HCT116 (cell line): Measurements from ENCODE around the gene COX6A2.

Experiments used
- CEBPB ChIP-seq: IDR thresholded peaks from 2 replicates; pipeline ENCODE4 v1.6.1; 2012; ENCODE audit warnings: low read depth
- EZH2phosphoT487 ChIP-seq: fragments of 200-600 bp; IDR thresholded peaks from 2 replicates; pipeline ENCODE4 v1.6.1; 2018; ENCODE audit warnings: antibody characterized with exemption, borderline replicate concordance
- POLR2A ChIP-seq: IDR thresholded peaks from 2 replicates; pipeline ENCODE4 v1.7.0; 2011; ENCODE audit warnings: borderline replicate concordance; ENCODE audit not compliant: insufficient read depth, insufficient read length; ENCODE audit errors: extremely low read depth
- RAD21 ChIP-seq: IDR thresholded peaks from 2 replicates; pipeline ENCODE4 v1.6.1; 2012; ENCODE audit warnings: low read depth, mild to moderate bottlenecking
- TF ChIP-seq, protein P1 (sequence below), 3 experiments: fragments of 200-600 bp in 1 of 3; sonication (generic) in 1 of 3; IDR thresholded peaks in 2 of 3; conservative IDR thresholded peaks in 1 of 3; 2 replicates each; pipeline ENCODE4 v1.5.1; 2012 to 2017; ENCODE audit warnings: low read depth in 2 of 3, low read length in 2 of 3, antibody characterized with exemption in 1 of 3, borderline replicate concordance in 1 of 3, control low read depth in 1 of 3, mild to moderate bottlenecking in 1 of 3, mixed read lengths in 1 of 3, mixed run types in 1 of 3, moderate library complexity in 1 of 3; ENCODE audit not compliant: insufficient read depth in 1 of 3

DNA sequence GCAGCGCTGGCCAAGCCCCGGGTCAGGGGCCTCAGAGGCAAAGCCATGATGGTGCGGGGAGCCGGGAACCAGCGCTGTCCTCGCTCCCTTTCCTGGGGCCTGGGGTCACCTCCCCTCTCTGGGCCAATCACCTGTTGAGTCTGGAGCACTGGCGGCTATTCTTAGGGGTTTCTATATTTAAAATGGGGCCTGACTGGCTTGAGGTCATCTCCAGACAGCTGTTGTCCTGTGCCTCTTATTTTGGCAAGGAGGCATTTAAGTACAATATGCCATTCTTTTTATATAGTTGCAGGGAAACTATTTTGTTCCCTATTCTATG is at the start of gene COX6A2:
- TF ChIP-seq RAD21, result no peak
- TF ChIP-seq, protein P1, sequence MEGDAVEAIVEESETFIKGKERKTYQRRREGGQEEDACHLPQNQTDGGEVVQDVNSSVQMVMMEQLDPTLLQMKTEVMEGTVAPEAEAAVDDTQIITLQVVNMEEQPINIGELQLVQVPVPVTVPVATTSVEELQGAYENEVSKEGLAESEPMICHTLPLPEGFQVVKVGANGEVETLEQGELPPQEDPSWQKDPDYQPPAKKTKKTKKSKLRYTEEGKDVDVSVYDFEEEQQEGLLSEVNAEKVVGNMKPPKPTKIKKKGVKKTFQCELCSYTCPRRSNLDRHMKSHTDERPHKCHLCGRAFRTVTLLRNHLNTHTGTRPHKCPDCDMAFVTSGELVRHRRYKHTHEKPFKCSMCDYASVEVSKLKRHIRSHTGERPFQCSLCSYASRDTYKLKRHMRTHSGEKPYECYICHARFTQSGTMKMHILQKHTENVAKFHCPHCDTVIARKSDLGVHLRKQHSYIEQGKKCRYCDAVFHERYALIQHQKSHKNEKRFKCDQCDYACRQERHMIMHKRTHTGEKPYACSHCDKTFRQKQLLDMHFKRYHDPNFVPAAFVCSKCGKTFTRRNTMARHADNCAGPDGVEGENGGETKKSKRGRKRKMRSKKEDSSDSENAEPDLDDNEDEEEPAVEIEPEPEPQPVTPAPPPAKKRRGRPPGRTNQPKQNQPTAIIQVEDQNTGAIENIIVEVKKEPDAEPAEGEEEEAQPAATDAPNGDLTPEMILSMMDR (IDR thresholded peaks at IDR 0.05 in 2 of 3, conservative IDR thresholded peaks at IDR 0.05 in 1 of 3; ENCODE audit: borderline replicate concordance in 1 of 3, insufficient read depth in 1 of 3, low read depth in 2 of 3, low read length in 2 of 3), result no peak
- TF ChIP-seq POLR2A, result no peak
- no peak for TF ChIP-seq EZH2phosphoT487
- no peak for TF ChIP-seq CEBPB
